HepG2 (cell line): ENCODE measurements around the gene POU3F4. TPM values are rescaled to one million over a fixed set of nuclear protein-coding genes. Genes with fewer than 3 reads are reported as not detected.

Experiments
- ATAC-seq: fragments of 200-7000 bp; cut with Tn5 transposase; 3 replicates; pipeline ENCODE4 v1.9.1; 2020; ENCODE audit warnings: mild to moderate bottlenecking, moderate library complexity
- BruUV-seq: library from RNA; stranded (reverse); fragments of 400-500 nt; replicated peaks from 2 replicates; lab custom pipeline; 2021; lab: Mats Ljungman, UMichigan
- CTCF ChIA-PET: fragments of 300-600 bp; formaldehyde crosslinking; extraction: SDS; loops from one replicate; lab custom pipeline; 2021; ENCODE audit warnings: low total read pairs, inconsistent platforms, low intra/inter-chr PET ratio; lab: Yijun Ruan, JAX
- POLR2A ChIA-PET: fragments of 350-600 bp; sonication (Branson Sonifier 250); formaldehyde crosslinking; loops from one replicate; lab custom pipeline; 2020; ENCODE audit warnings: antibody characterized with exemption, inconsistent platforms; lab: Yijun Ruan, JAX
- DNase-seq: peaks from one replicate; pipeline ENCODE4 v3.0.0-alpha.2; 2015; ENCODE audit warnings: low spot score
- FAIRE-seq: peaks from 3 replicates; lab custom pipeline; 2011; peaks lifted over from hg19 to GRCh38; lab: Jason Lieb, UNC
- H2AFZ ChIP-seq: one replicate; pipeline ENCODE4 v1.6.1; 2011; ENCODE audit warnings: low read length, inconsistent platforms
- H3K27ac ChIP-seq: fragments of 300-600 bp; 3 replicates; pipeline ENCODE4 v1.8.0; 2011; ENCODE audit warnings: mixed run types, mild to moderate bottlenecking, mixed read lengths, low read length, inconsistent platforms; ENCODE audit not compliant: insufficient read depth; ENCODE audit errors: extremely low read length
- H3K27me3 ChIP-seq, 2 experiments: fragments of 200-600 bp in 1 of 2; 2 replicates in 1 of 2; 3 replicates in 1 of 2; pipeline versions ENCODE4 v1.6.0 to v1.8.0; 2011; ENCODE audit warnings: low read length in 2 of 2, mild to moderate bottlenecking in 2 of 2, moderate library complexity in 2 of 2, inconsistent platforms in 1 of 2; ENCODE audit not compliant: insufficient read depth in 2 of 2, control insufficient read depth in 1 of 2
- H3K36me3 ChIP-seq, 2 experiments: fragments of 200-600 bp in 1 of 2; replicated peaks in 1 of 2; 2 replicates in 1 of 2; 3 replicates in 1 of 2; pipeline versions ENCODE4 v1.5.1 to v1.8.0; 2011; ENCODE audit warnings: low read length in 2 of 2, inconsistent platforms in 1 of 2; ENCODE audit not compliant: insufficient read depth in 2 of 2, control insufficient read depth in 1 of 2
- H3K4me1 ChIP-seq: 2 replicates; pipeline ENCODE4 v1.5.1; 2012; ENCODE audit warnings: low read length, inconsistent platforms; ENCODE audit not compliant: insufficient read depth
- H3K4me2 ChIP-seq: 2 replicates; pipeline ENCODE4 v1.6.0; 2011; ENCODE audit warnings: low read depth, low read length, inconsistent platforms
- H3K4me3 ChIP-seq, 3 experiments: fragments of 200-600 bp in 1 of 3; sonication (generic), shearing (Covaris generic) in 1 of 3; replicated peaks in 1 of 3; 2 replicates each; pipeline ENCODE4 v1.5.1; 2011 to 2016; ENCODE audit warnings: low read length in 3 of 3, inconsistent platforms in 2 of 3, low read depth in 2 of 3, mild to moderate bottlenecking in 2 of 3, control low read depth in 1 of 3, mixed read lengths in 1 of 3; ENCODE audit not compliant: insufficient read depth in 1 of 3
- H3K79me2 ChIP-seq: one replicate; pipeline ENCODE4 v1.6.1; 2011; ENCODE audit warnings: low read length, inconsistent platforms; ENCODE audit not compliant: insufficient read depth
- H3K9ac ChIP-seq: 2 replicates; pipeline ENCODE4 v1.6.0; 2011; ENCODE audit warnings: mild to moderate bottlenecking, low read depth, low read length, inconsistent platforms; ENCODE audit not compliant: insufficient read depth
- H3K9me3 ChIP-seq: 2 replicates; pipeline ENCODE4 v1.5.1; 2012; ENCODE audit warnings: mild to moderate bottlenecking, low read length
- H4K20me1 ChIP-seq: 2 replicates; pipeline ENCODE4 v1.6.0; 2011; ENCODE audit warnings: inconsistent platforms, mild to moderate bottlenecking, low read length, moderate library complexity; ENCODE audit not compliant: insufficient read depth
- ADNP ChIP-seq: sonication (generic); formaldehyde crosslinking; IDR thresholded peaks from 2 replicates; pipeline ENCODE4 v1.4.0; 2020; ENCODE audit warnings: missing genetic modification reagents
- HIVEP1 ChIP-seq: sonication (generic); formaldehyde crosslinking; IDR thresholded peaks from 2 replicates; pipeline ENCODE4 v1.4.0; 2020; ENCODE audit warnings: mild to moderate bottlenecking, missing genetic modification reagents
- KDM2A ChIP-seq: sonication (generic); formaldehyde crosslinking; IDR thresholded peaks from 2 replicates; pipeline ENCODE4 v1.4.0; 2020; ENCODE audit warnings: low read depth, missing genetic modification reagents, borderline replicate concordance
- PHF21A ChIP-seq: sonication (generic); formaldehyde crosslinking; IDR thresholded peaks from 2 replicates; pipeline ENCODE4 v1.5.0; 2020; ENCODE audit warnings: mild to moderate bottlenecking, missing genetic modification reagents
- RBFOX2 ChIP-seq: fragments of 200-400 bp; formaldehyde crosslinking; IDR thresholded peaks from 2 replicates; pipeline ENCODE4 v1.6.1; 2017; ENCODE audit warnings: low read depth, mild to moderate bottlenecking, low read length
- RCOR2 ChIP-seq: IDR thresholded peaks from 2 replicates; pipeline ENCODE4 v1.6.1; 2016; ENCODE audit warnings: missing biosample characterization, missing genetic modification reagents
- TEAD2 ChIP-seq: sonication (generic); formaldehyde crosslinking; IDR thresholded peaks from 2 replicates; pipeline ENCODE4 v1.9.0; 2021; ENCODE audit warnings: missing genetic modification reagents
- TP53 ChIP-seq: sonication (generic); formaldehyde crosslinking; conservative IDR thresholded peaks from 2 replicates; pipeline ENCODE4 v1.4.0; 2020; ENCODE audit warnings: missing genetic modification reagents
- ZNF367 ChIP-seq: sonication (generic); formaldehyde crosslinking; IDR thresholded peaks from 2 replicates; pipeline ENCODE4 v1.4.0; 2020; ENCODE audit warnings: missing genetic modification reagents, borderline replicate concordance
- ZZZ3 ChIP-seq: sonication (generic); formaldehyde crosslinking; IDR thresholded peaks from 2 replicates; pipeline ENCODE4 v1.4.0; 2020; ENCODE audit warnings: missing genetic modification reagents, mild to moderate bottlenecking, borderline replicate concordance
- WGBS: methylation state at CpG from one replicate; pipeline ENCODE4 v1.1.6; 2017; ENCODE audit warnings: low lambda C conversion rate; 5-methylcytosine and 5-hydroxymethylcytosine counted together
- in situ Hi-C: cut with HindIII; loops from 2 replicates; pipeline ENCODE4 v1.10.0; 2017; ENCODE audit warnings: low pct_unique_long_range_greater_than_20kb; ENCODE audit not compliant: extremely low pct_ligation_motif_present
- intact Hi-C: fragments of 100-400 bp; cut with micrococcal nuclease; formaldehyde crosslinking; loops from one replicate; pipeline ENCODE4 v1.10.0; 2022; ENCODE audit not compliant: unreplicated experiment
- polyA plus RNA-seq, 8 experiments: library from polyadenylated mRNA; depleted of rRNA in 3 of 8; stranded (reverse) in 7 of 8; unstranded in 1 of 8; fragments of >200 nt; fragmentation: Illumina TruSeq in 4 of 8; extraction: Trizol in 4 of 8; gene quantifications; 2 replicates each; pipeline versions ENCODE4 v1.2.1 to v1.2.3, GENCODE V29; 2011 to 2016; ENCODE audit warnings: low read depth in 4 of 8, missing spikeins in 1 of 8, mixed read lengths in 1 of 8; ENCODE audit not compliant: insufficient read depth in 1 of 8
- total RNA-seq, 5 experiments: library from RNA; depleted of rRNA; stranded (reverse); fragments of >200 nt; fragmentation: Illumina TruSeq; extraction: Trizol; gene quantifications; 2 replicates each; pipeline ENCODE4 v1.2.3, GENCODE V29; 2016; ENCODE audit warnings: low read depth in 1 of 5
- TF ChIP-seq, protein P1 (sequence below): sonication (generic); formaldehyde crosslinking; IDR thresholded peaks from 2 replicates; pipeline ENCODE4 v1.5.1; 2020; ENCODE audit warnings: missing genetic modification reagents, mild to moderate bottlenecking, borderline replicate concordance
- TF ChIP-seq, protein P2 (sequence below): sonication (generic); formaldehyde crosslinking; IDR thresholded peaks from 2 replicates; pipeline ENCODE4 v1.4.0; 2020; ENCODE audit warnings: missing genetic modification reagents

POU3F4 gene
- total and polyA plus RNA-seq, 2 of the 13 experiments (the other 11 are each of a cell fraction or from before 2014, with no cell fraction given) = not detected

GRCh38 chrX:83535417-83536196 is 27.5 kb downstream of the POU3F4 start:
- DNase-seq (no peak), ATAC-seq (no peak; the same call in 2 of the 3 replicates), FAIRE-seq (no peak)
- Histone ChIP-seq H3K27ac (no peak overlapping the region), H3K9ac (no peak overlapping the region), H3K79me2 (no peaks in the 10 kb centered on the region), H3K4me3 (peak overlapping the region in 2 of 3 experiments; percentile 9 to 28; a peak in 2 of 6 replicates), H3K27me3 (no peaks in the 10 kb centered on the region), H3K36me3 (no peaks in the 10 kb centered on the region), H2AFZ (no peak overlapping the region), H3K4me1 (no peaks in the 10 kb centered on the region), H3K4me2 (peak overlapping the region; percentile 39), H4K20me1 (no peaks in the 10 kb centered on the region), H3K9me3 (no peaks in the 10 kb centered on the region)
- no TSS peak for BruUV-seq
- WGBS = 2% methylated on average over 7 of the region's 7 CpGs
- intact Hi-C loops (no loop called here), in situ Hi-C loops (no loop called here)
- TF ChIP-seq ZNF367 = no peak
- no peak for TF ChIP-seq RBFOX2
- TF ChIP-seq HIVEP1 (CRISPR knock-in tag) = no peak
- no peak for TF ChIP-seq KDM2A (CRISPR knock-in tag)
- TF ChIP-seq PHF21A = no peak
- no peak for TF ChIP-seq ADNP (CRISPR knock-in tag)
- TF ChIP-seq, protein P1, sequence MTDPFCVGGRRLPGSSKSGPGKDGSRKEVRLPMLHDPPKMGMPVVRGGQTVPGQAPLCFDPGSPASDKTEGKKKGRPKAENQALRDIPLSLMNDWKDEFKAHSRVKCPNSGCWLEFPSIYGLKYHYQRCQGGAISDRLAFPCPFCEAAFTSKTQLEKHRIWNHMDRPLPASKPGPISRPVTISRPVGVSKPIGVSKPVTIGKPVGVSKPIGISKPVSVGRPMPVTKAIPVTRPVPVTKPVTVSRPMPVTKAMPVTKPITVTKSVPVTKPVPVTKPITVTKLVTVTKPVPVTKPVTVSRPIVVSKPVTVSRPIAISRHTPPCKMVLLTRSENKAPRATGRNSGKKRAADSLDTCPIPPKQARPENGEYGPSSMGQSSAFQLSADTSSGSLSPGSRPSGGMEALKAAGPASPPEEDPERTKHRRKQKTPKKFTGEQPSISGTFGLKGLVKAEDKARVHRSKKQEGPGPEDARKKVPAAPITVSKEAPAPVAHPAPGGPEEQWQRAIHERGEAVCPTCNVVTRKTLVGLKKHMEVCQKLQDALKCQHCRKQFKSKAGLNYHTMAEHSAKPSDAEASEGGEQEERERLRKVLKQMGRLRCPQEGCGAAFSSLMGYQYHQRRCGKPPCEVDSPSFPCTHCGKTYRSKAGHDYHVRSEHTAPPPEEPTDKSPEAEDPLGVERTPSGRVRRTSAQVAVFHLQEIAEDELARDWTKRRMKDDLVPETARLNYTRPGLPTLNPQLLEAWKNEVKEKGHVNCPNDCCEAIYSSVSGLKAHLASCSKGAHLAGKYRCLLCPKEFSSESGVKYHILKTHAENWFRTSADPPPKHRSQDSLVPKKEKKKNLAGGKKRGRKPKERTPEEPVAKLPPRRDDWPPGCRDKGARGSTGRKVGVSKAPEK (CRISPR knock-in tag) = no peak
- TF ChIP-seq, protein P2, sequence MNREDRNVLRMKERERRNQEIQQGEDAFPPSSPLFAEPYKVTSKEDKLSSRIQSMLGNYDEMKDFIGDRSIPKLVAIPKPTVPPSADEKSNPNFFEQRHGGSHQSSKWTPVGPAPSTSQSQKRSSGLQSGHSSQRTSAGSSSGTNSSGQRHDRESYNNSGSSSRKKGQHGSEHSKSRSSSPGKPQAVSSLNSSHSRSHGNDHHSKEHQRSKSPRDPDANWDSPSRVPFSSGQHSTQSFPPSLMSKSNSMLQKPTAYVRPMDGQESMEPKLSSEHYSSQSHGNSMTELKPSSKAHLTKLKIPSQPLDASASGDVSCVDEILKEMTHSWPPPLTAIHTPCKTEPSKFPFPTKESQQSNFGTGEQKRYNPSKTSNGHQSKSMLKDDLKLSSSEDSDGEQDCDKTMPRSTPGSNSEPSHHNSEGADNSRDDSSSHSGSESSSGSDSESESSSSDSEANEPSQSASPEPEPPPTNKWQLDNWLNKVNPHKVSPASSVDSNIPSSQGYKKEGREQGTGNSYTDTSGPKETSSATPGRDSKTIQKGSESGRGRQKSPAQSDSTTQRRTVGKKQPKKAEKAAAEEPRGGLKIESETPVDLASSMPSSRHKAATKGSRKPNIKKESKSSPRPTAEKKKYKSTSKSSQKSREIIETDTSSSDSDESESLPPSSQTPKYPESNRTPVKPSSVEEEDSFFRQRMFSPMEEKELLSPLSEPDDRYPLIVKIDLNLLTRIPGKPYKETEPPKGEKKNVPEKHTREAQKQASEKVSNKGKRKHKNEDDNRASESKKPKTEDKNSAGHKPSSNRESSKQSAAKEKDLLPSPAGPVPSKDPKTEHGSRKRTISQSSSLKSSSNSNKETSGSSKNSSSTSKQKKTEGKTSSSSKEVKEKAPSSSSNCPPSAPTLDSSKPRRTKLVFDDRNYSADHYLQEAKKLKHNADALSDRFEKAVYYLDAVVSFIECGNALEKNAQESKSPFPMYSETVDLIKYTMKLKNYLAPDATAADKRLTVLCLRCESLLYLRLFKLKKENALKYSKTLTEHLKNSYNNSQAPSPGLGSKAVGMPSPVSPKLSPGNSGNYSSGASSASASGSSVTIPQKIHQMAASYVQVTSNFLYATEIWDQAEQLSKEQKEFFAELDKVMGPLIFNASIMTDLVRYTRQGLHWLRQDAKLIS (CRISPR knock-in tag) = no peak
- TF ChIP-seq TP53 (CRISPR knock-in tag) = no peak
- no peak for TF ChIP-seq TEAD2 (CRISPR knock-in tag)
- TF ChIP-seq RCOR2 (CRISPR knock-in tag) = no peak
- no peak for TF ChIP-seq ZZZ3
- ChIA-PET CTCF (no interaction called here), POLR2A (no interaction called here)
